ENCODE results near the gene SLC5A6. TPM values are rescaled to one million over a fixed set of nuclear protein-coding genes. Genes with fewer than 3 reads are reported as not detected.

The SLC5A6 gene
- total RNA-seq, 1 donor from 2014 or later: 87.1 TPM

- no peak for DNase-seq
- no peak overlapping the region for H3K27ac Mint-ChIP-seq
- intact Hi-C loops (cut with micrococcal nuclease): no loop called here
- no peaks in the 10 kb centered on the region for H3K9me3 Mint-ChIP-seq
- no peak overlapping the region for H3K4me3 Mint-ChIP-seq
- peaks cover 19% of the 10 kb centered on the region for H3K4me1 Mint-ChIP-seq
- peaks cover 76% of the 10 kb centered on the region for H3K36me3 Mint-ChIP-seq (ENCODE audit: low read depth)
- no peaks in the 10 kb centered on the region for H3K27me3 Mint-ChIP-seq
Measured at GRCh38 chr2:27222407-27222806, 10.3 kb upstream of the SLC5A6 start.

- no peak for DNase-seq
- Mint-ChIP-seq H3K4me1 (peaks cover 27% of the 10 kb centered on the region), H3K27ac (peak overlapping the region; percentile 5), H3K36me3 (ENCODE audit: low read depth) (peaks cover 77% of the 10 kb centered on the region), H3K4me3 (no peak overlapping the region), H3K27me3 (no peaks in the 10 kb centered on the region), H3K9me3 (peaks cover 3% of the 10 kb centered on the region)
- intact Hi-C loops (cut with micrococcal nuclease): no loop called here
Measured at GRCh38 chr2:27221166-27221565, 9.1 kb upstream of the SLC5A6 start.

DNA sequence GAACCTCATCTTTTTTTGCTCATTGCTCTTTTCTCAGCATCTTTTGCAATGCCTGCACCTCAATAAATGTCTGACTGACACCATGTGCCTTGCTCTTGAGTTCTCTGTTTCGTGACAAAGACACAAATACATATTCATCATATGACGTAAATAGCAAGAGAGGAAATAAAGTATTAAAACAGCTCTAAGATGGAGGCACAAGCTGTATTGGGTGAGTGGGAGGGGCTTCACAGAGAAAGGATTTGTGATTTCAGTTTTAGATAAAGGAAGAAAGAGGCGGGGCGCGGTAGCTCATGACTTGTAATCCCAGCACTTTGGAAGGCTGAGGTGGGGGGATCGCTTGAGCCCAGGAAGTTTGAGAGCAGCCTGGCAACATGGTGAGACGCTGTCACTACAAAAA lies 8.0 kb upstream of the SLC5A6 start:
- Mint-ChIP-seq H3K27ac (no peak overlapping the region), H3K27me3 (no peaks in the 10 kb centered on the region), H3K36me3 (ENCODE audit: low read depth) (peaks cover 76% of the 10 kb centered on the region), H3K4me1 (peaks cover 30% of the 10 kb centered on the region), H3K9me3 (peaks cover 3% of the 10 kb centered on the region), H3K4me3 (no peak overlapping the region)
- no peak for DNase-seq
- intact Hi-C loops (cut with micrococcal nuclease): no loop called here

GRCh38 chr2:27219091-27219490 lies 7.0 kb upstream of the SLC5A6 start:
- Mint-ChIP-seq H3K27ac (peak overlapping the region; percentile 64), H3K9me3 (peaks cover 3% of the 10 kb centered on the region), H3K4me3 (peak overlapping the region; percentile 98), H3K4me1 (peaks cover 30% of the 10 kb centered on the region), H3K36me3 (ENCODE audit: low read depth) (peaks cover 71% of the 10 kb centered on the region), H3K27me3 (no peaks in the 10 kb centered on the region)
- DNase-seq: no peak
- intact Hi-C loops (cut with micrococcal nuclease): loop anchor here (5.0 kb wide), 2 partner anchors 103 to 208 kb away; partner anchors contain the start of genes MPV17 and NRBP1

DNA sequence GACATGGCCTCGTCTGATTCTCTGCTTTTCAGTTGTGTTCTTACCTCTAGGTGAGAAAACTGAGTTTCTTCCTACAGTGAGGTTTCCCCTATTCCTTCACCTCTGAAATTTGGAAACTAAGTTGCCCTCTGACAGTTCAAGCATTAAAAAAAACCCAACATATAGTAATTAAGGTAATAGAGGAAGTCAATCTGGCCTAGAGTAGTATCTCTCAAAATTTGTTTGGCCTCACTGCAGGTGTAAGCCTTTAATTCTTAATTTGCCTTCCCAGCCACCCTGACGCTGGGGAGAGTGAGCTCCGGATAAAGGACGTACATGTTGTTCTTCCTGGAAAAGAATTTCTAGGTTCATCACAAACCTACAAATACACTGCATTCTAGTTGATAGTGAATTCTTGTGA lies 6.5 kb upstream of the SLC5A6 start:
- no peak for DNase-seq
- peaks cover 3% of the 10 kb centered on the region for H3K9me3 Mint-ChIP-seq
- H3K4me3 Mint-ChIP-seq: peak overlapping the region; percentile 98
- peaks cover 31% of the 10 kb centered on the region for H3K4me1 Mint-ChIP-seq
- intact Hi-C loops (cut with micrococcal nuclease): loop anchor here (5.0 kb wide), 2 partner anchors 104 to 209 kb away; partner anchors contain the start of genes MPV17 and NRBP1
- no peaks in the 10 kb centered on the region for H3K27me3 Mint-ChIP-seq
- H3K27ac Mint-ChIP-seq: peak overlapping the region; percentile 64
- peaks cover 72% of the 10 kb centered on the region for H3K36me3 Mint-ChIP-seq (ENCODE audit: low read depth)

DNA sequence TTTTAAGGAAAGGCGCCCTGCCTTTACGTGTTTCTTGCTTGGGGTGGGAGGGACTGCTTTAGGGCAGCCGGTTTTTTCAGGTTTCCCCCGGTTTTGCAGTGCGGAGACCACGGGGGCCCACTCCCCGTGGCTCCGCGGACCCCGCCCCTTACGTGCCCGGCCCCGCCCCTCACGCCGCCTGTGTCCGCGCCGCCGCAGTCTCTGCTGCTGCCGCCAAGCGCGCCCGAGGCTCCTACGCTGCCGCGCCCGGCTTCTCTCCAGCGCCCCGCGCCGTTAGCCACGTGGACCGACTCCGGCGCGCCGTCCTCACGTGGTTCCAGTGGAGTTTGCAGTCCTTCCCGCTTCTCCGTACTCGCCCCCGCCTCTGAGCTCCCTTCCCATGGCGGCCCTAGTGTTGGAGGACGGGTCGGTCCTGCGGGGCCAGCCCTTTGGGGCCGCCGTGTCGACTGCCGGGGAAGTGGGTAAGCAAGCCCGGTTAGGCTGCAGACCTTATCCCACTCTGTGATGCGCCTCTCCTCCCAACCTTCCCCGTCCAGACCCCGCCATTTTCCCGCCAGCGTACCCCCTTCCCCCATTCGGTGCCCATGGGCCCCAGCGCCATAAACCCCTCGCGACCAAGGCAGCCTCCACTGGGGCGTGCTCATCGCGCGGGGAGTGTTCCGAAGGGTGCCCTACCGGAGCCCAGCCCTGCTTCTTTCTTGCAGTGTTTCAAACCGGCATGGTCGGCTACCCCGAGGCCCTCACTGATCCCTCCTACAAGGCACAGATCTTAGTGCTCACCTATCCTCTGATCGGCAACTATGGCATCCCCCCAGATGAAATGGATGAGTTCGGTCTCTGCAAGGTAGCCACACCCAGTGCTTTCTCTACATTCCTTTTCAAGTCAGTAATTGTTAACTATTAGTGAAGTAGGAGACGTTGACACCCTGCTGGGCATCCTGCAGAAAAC lies 5.4 kb upstream of the SLC5A6 start, which contains the start of gene CAD:
Gene CAD, plus strand, starts transcription at position 197 of the 949 bp plus-strand sequence. Its CDS starts 183 bp downstream, at position 380.
- peak; percentile 96 for DNase-seq
- intact Hi-C loops (cut with micrococcal nuclease): loop anchor here (2.0 to 5.0 kb wide), 3 partner anchors 105 to 210 kb away; partner anchors contain the start of genes GTF3C2, MPV17 and NRBP1
- peak within 1 kb of the TSS; percentile 98 for H3K4me3 Mint-ChIP-seq
- H3K27me3 Mint-ChIP-seq: no peaks in the 10 kb centered on the region
- peak within 1 kb of the TSS; percentile 98 for H3K27ac Mint-ChIP-seq
- H3K9me3 Mint-ChIP-seq: peaks cover 3% of the 10 kb centered on the region
- H3K4me1 Mint-ChIP-seq: peaks cover 38% of the 10 kb centered on the region
- H3K36me3 Mint-ChIP-seq (ENCODE audit: low read depth): peaks cover 69% of the 10 kb centered on the region

- Mint-ChIP-seq H3K27ac (peak overlapping the region; percentile 98), H3K4me3 (peak overlapping the region; percentile 98), H3K9me3 (peaks cover 3% of the 10 kb centered on the region), H3K4me1 (peaks cover 38% of the 10 kb centered on the region), H3K27me3 (no peaks in the 10 kb centered on the region), H3K36me3 (ENCODE audit: low read depth) (peaks cover 65% of the 10 kb centered on the region)
- no peak for DNase-seq
- intact Hi-C loops (cut with micrococcal nuclease): loop anchor here (2.0 to 5.0 kb wide), 3 partner anchors 106 to 211 kb away; partner anchors contain the start of genes GTF3C2, MPV17 and NRBP1
Measured at GRCh38 chr2:27216416-27217137, 4.5 kb upstream of the SLC5A6 start.

DNA sequence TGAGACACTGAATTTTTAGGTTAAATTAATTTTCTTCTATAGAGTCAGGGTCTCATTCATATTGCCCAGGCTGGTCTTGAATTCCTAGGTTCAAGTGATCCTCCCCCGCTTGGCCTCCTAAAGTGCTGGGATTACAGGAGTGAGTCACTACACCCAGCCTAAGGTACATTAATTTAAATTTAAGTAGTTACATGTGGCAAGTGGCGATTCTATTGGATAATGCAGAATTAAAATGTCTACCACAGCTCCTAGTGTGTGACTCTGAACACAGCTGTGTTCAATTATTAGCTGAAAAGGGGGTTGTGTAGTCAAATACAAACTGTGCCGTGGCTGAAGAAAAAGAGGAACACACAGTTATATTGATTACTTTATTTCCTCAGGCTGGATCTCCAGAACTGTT lies 2.9 kb upstream of the SLC5A6 start:
- peaks cover 55% of the 10 kb centered on the region for H3K36me3 Mint-ChIP-seq (ENCODE audit: low read depth)

DNA sequence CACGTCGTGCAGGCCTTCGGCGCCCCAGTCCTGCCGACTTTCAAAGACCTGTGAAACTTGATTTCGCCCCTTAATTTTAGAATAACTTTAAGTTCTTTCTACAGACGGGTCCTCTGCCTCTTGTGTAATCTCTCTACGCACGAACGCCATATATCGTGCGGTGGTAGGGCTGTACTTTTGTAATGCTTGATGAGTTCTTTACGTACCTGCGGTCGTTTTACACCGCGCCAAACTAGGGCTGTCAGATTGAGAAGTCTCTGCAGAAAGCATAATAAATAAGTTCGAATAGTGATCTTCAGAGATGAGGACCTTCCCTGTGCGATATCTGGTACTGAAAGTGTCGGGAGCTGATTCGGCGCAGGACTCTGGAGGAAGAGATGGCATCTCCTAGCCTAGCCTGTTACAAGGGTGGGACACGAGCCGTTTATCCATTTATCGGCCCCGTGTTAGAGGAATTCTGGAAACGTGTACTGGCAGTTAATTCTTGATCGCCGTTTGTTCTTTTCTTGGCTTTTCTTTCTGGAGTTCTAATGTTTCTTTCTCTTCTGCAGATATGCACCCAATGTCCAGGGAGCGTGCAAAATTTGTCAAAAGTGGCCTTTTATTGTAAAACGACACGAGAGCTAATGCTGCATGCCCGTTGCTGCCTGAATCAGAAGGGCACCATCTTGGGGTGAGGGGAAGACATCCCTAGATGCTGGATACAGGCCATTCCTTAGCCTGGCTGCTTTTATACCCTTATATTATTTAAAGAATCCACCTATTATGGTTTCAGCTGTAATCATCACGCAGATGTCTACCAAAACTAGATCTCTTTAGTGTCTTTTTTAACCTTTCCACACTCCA lies 781 bp upstream of the SLC5A6 start:
- Mint-ChIP-seq H3K27me3 (no peaks in the 10 kb centered on the region), H3K4me1 (peaks cover 41% of the 10 kb centered on the region), H3K27ac (peak overlapping the region; percentile 99), H3K9me3 (peaks cover 3% of the 10 kb centered on the region), H3K4me3 (peak overlapping the region; percentile 91), H3K36me3 (ENCODE audit: low read depth) (peaks cover 53% of the 10 kb centered on the region)
- no peak for DNase-seq
- intact Hi-C loops (cut with micrococcal nuclease): loop anchor here (1.0 to 5.0 kb wide), 7 partner anchors 50 to 1179 kb away; partner anchors contain the start of genes CENPA, FOSL2, KHK and PREB

More for the DNA sequence above, 2.9 kb upstream of the SLC5A6 start:
- H3K9me3 Mint-ChIP-seq: peaks cover 3% of the 10 kb centered on the region
- H3K27me3 Mint-ChIP-seq: no peaks in the 10 kb centered on the region
- H3K4me3 Mint-ChIP-seq: no peak overlapping the region
- no peak for DNase-seq
- H3K27ac Mint-ChIP-seq: no peak overlapping the region
- intact Hi-C loops (cut with micrococcal nuclease): loop anchor here (5.0 kb wide), 6 partner anchors 107 to 1177 kb away; partner anchors contain the start of genes CENPA, FOSL2, KHK and MPV17
- peaks cover 36% of the 10 kb centered on the region for H3K4me1 Mint-ChIP-seq

DNA sequence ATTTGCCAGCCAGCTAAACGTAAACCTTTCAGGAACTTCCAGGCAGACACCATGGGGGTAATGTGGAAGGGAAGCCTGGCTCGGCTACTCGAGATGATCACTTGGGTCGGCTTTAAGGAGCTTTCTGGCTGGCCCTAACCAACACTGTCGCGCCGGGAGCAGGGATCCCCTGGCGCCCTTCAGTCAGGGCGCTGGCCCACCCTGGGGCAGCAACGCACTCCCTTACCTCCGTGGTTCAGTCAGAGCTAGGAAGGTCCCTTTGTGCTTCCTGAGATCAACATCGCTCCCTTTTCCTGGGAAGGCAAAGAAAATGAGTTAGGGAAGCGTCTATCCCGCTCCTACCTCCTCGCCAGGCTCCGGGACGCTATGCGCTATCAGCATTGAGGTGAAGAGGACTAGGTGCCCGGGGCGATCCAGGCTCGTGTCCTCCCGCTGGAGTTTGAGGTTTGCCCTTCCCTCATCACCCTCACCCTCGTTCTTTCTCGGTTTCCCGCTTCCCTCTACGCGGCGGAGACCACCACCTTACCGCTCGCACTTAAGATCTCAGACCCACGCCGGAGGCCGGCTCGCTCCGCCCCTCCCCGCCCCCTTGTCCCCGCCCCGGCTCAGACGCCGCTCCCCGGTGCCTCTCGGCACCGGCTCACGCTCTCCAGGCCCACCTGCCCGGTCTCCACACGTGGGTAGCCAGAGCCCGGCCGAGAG lies 676 bp downstream of the SLC5A6 start:
- Mint-ChIP-seq H3K36me3 (ENCODE audit: low read depth) (peaks cover 51% of the 10 kb centered on the region), H3K4me1 (peaks cover 34% of the 10 kb centered on the region)
- intact Hi-C loops (cut with micrococcal nuclease): loop anchor here (1.0 to 5.0 kb wide), 5 partner anchors 124 to 1181 kb away; partner anchors contain the start of genes CENPA, EIF2B4, FOSL2 and KHK

GRCh38 chr2:27209621-27210401 lies 2.3 kb downstream of the SLC5A6 start:
- Mint-ChIP-seq H3K4me3 (peak overlapping the region; percentile 66), H3K27ac (peak overlapping the region; percentile 80), H3K27me3 (no peaks in the 10 kb centered on the region), H3K4me1 (peaks cover 36% of the 10 kb centered on the region), H3K36me3 (ENCODE audit: low read depth) (peaks cover 51% of the 10 kb centered on the region), H3K9me3 (no peaks in the 10 kb centered on the region)
- peak; percentile 58 for DNase-seq
- intact Hi-C loops (cut with micrococcal nuclease): loop anchor here (5.0 kb wide), 4 partner anchors 123 to 1182 kb away; partner anchors contain the start of genes CENPA, FOSL2, KHK and TMEM214

More for the DNA sequence above, 676 bp downstream of the SLC5A6 start:
- peak overlapping the region; percentile 91 for H3K4me3 Mint-ChIP-seq
- no peaks in the 10 kb centered on the region for H3K27me3 Mint-ChIP-seq
- H3K27ac Mint-ChIP-seq: peak overlapping the region; percentile 99
- no peaks in the 10 kb centered on the region for H3K9me3 Mint-ChIP-seq
- DNase-seq: no peak
